M059J (cell line): Measurements from ENCODE around the gene SKAP1. TPM values are rescaled to one million over a fixed set of nuclear protein-coding genes. Genes with fewer than 3 reads are reported as not detected.
"Not testable (repeated sequence)": the region's sequence is repeated elsewhere in the genome, so short reads cannot be mapped to it uniquely, and the experiment has no call there.

Experiments
- DNase-seq: peaks from one replicate; pipeline ENCODE4 v3.0.0-alpha.2; 2012; ENCODE audit warnings: low read depth
- total RNA-seq: library from RNA; depleted of rRNA; stranded (reverse); fragments of >200 nt; shearing (Covaris generic); gene quantifications from 2 replicates; pipeline ENCODE4 v1.2.3, GENCODE V29; 2014

The SKAP1 gene
- total RNA-seq, 1 experiment from 2014 or later = 0.42 TPM

- DNase-seq = no peak
Measured at GRCh38 chr17:48285614-48286013, 144.4 kb downstream of the SKAP1 start.

- DNase-seq = no peak
Measured at GRCh38 chr17:48283907-48284306, 146.1 kb downstream of the SKAP1 start.

- DNase-seq = no peak
Measured at GRCh38 chr17:48283411-48283810, 146.6 kb downstream of the SKAP1 start.

- DNase-seq = no peak
Measured at GRCh38 chr17:48282303-48282702, 147.7 kb downstream of the SKAP1 start.

GRCh38 chr17:48278760-48279491 lies 151.1 kb downstream of the SKAP1 start:
- DNase-seq = no peak

GRCh38 chr17:48276776-48277175 lies 153.2 kb downstream of the SKAP1 start:
- no peak for DNase-seq

- peak; percentile 26 for DNase-seq
Measured at GRCh38 chr17:48270899-48271298, 159.1 kb downstream of the SKAP1 start.

- DNase-seq = no peak
Measured at GRCh38 chr17:48269209-48269608, 160.8 kb downstream of the SKAP1 start.

GRCh38 chr17:48263731-48264035 lies 166.3 kb downstream of the SKAP1 start:
- DNase-seq = no peak

- DNase-seq = peak; percentile 26
Measured at GRCh38 chr17:48262982-48263730, 166.9 kb downstream of the SKAP1 start.

- peak; percentile 40 for DNase-seq
Measured at GRCh38 chr17:48261297-48261880, 168.6 kb downstream of the SKAP1 start.

GRCh38 chr17:48259694-48260291 lies 170.2 kb downstream of the SKAP1 start:
- DNase-seq = peak; percentile 70

GRCh38 chr17:48258331-48258730 lies 171.7 kb downstream of the SKAP1 start:
- no peak for DNase-seq

- no peak for DNase-seq
Measured at GRCh38 chr17:48255759-48256158, 174.3 kb downstream of the SKAP1 start.

- DNase-seq = peak; percentile 27
Measured at GRCh38 chr17:48254896-48255295, 175.1 kb downstream of the SKAP1 start.

- no peak for DNase-seq
Measured at GRCh38 chr17:48253975-48254374, 176.0 kb downstream of the SKAP1 start.

- no peak for DNase-seq
Measured at GRCh38 chr17:48251950-48252349, 178.1 kb downstream of the SKAP1 start.

GRCh38 chr17:48250949-48251348 lies 179.1 kb downstream of the SKAP1 start:
- DNase-seq = no peak

GRCh38 chr17:48250059-48250458 lies 180.0 kb downstream of the SKAP1 start:
- DNase-seq = not testable (repeated sequence)

GRCh38 chr17:48247603-48248002 lies 182.4 kb downstream of the SKAP1 start:
- DNase-seq = no peak

GRCh38 chr17:48247038-48247437 lies 183.0 kb downstream of the SKAP1 start:
- no peak for DNase-seq

- peak; percentile 79 for DNase-seq
Measured at GRCh38 chr17:48246612-48247011, 183.4 kb downstream of the SKAP1 start.
